ENCODE measurements around the gene MRPL52.
A peak's percentile ranks its signal among the peaks of the same experiment; 100 is the strongest.
"Not testable (repeated sequence)": the region's sequence is repeated elsewhere in the genome, so short reads cannot be mapped to it uniquely, and the experiment has no call there.

Gene MRPL52

GRCh38 chr14:22829661-22830442 is at the start of gene MRPL52:
Gene MRPL52 (plus strand): TSS chr14:22829887. CDS start chr14:22829913, 26 bp downstream.
- DNase-seq (ENCODE audit: low read depth) = peak; percentile 82

- DNase-seq (ENCODE audit: low read depth) = no peak
These were observed 49.5 kb upstream of the MRPL52 start for GRCh38 chr14:22780105-22780679.

DNA sequence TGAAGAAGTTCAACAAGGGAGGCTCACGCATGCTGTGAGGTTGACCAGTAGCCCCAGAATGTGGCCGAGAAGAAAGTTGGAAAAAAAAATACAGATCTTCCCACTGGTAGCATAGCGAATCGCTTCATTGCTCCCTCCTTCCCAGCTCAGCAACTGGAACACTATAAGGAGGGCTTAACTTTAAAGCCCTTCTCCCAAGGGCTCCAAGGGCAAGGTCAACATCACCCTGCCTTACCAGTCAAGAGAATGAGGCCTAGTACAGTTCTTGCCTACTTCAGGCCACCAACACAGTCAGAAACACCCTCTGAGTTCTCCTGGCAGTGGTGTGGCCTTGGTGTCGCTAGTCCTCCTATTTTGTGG is 48.8 kb upstream of the MRPL52 start:
- no peak for DNase-seq (ENCODE audit: low read depth)

- DNase-seq (ENCODE audit: low read depth) = no peak
These were observed 48.2 kb upstream of the MRPL52 start for GRCh38 chr14:22781301-22781991.

- no peak for DNase-seq (ENCODE audit: low read depth)
These were observed 43.0 kb upstream of the MRPL52 start for GRCh38 chr14:22786685-22787084.

DNA sequence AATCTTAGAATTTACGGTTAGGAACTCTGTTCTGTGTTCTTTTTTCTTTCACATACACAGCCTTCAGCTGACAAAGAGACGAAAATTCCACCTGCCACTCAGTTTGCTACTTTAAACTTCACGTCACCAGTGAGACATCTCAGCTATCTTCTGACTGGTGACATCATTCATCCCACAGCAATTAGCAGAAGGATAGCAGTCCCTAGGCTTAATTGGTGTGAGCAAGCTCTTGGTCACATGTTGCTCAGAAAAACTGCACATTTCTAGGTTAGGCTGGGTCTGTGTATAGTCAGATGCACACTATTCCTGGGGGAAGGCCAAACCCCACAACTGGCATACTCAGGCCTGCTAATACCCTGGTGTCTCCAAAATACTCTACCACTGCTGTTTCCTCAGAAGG is 38.4 kb upstream of the MRPL52 start:
- no peak for DNase-seq (ENCODE audit: low read depth)

GRCh38 chr14:22792158-22792557 is 37.5 kb upstream of the MRPL52 start:
- DNase-seq (ENCODE audit: low read depth) = no peak

- DNase-seq (ENCODE audit: low read depth) = not testable (repeated sequence)
These were observed 36.1 kb upstream of the MRPL52 start for GRCh38 chr14:22793550-22793949.

DNA sequence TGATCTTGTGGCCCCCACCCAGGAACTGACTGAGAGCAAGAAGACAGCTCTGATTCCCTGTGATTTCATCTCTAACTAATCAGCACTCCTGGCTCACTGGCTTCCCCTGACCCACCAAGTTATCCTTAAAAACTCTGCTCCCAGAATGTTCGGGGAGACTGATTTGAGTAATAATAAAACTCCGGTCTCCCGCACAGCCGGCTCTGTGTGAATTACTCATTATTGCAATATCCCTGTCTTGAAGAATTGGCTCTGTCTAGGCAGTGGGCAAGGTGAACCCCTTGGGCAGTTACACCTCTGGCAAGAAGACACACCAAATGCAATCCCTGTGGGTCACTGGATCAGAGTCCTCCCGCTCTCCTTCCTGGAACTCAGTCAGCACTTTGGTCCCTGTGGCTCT is 35.7 kb upstream of the MRPL52 start:
- no peak for DNase-seq (ENCODE audit: low read depth)

GRCh38 chr14:22794551-22794951 is 35.1 kb upstream of the MRPL52 start:
- no peak for DNase-seq (ENCODE audit: low read depth)

GRCh38 chr14:22796087-22796707 is 33.5 kb upstream of the MRPL52 start:
- no peak for DNase-seq (ENCODE audit: low read depth)

- no peak for DNase-seq (ENCODE audit: low read depth)
These were observed 32.4 kb upstream of the MRPL52 start for GRCh38 chr14:22797017-22797917.

DNA sequence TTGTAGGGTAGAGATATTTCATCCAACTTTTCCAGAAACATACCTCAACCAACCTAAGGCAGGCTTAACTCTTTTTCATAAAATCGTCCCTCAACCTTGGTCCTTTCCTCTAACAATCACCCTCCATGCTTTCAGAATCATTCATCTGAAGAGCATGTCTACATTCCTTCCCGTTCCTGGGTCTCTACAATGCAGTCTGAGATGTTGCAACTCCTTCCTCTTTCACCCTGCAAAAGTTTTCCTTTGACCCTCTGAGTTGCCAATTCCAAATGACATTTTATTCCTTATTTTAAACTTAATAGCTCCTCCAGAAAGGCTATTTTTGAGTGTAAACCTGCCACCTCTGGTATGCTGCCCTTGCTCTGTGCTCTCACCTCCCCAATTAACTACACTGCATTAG is 31.2 kb upstream of the MRPL52 start:
- DNase-seq (ENCODE audit: low read depth) = no peak

- no peak for DNase-seq (ENCODE audit: low read depth)
These were observed 29.3 kb upstream of the MRPL52 start for GRCh38 chr14:22800346-22800745.

DNA sequence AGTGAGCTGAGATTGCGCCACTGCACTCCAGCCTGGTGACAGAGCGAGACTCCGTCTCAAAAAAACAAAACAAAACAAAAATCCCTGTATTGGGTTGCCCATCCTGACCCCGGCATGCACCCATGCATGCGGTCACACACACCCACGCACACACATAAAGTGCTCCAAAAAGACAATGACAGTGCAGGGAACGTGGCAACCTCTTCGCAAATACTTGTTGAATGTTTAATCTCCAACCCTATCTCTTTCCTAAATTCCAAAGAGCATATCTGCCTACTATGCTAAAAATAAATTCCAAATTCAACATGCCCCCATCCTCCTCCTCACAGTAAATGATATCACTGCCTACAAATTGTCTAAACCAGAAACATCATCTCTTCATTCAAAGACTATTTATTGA is 28.0 kb upstream of the MRPL52 start:
- no peak for DNase-seq (ENCODE audit: low read depth)

DNA sequence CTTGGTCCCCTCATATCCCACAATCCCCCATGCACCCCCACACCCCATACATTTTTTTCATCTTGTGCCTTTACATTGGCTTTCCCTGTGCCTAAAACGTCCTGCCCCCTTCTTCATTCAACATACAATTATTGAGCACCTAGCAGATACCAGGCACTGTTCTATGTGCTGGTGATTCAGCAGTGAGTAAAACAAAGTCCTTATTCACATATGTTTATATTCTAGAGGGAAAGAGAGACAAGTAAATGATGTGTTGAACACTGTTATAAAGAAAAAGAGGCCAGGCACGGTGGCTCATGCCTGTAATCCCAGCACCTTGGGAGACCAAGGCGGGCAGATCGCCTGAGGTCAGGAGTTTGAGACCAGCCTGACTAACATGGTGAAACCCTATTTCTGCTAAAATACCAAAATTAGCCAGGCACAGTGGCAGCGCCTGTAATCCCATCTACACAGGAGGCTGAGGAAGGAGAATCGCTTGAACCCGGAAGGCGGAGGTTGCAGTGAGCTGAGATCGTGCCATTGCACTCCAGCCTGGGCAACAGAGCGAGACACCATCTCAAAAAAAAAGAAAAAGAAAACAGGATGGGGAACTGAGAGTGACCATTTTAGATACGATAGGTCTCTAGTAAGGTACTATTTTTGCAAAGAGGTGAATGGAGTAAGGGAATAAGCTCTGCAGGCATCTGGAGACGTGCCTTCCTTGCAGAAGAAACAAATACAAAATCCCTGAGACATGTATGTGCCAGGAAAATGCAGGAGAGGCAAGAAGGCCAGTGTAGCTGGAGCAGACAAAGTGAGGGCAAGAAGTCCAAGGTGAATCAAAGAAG is 26.6 kb upstream of the MRPL52 start:
- no peak for DNase-seq (ENCODE audit: low read depth)

GRCh38 chr14:22803687-22803974 is 26.1 kb upstream of the MRPL52 start:
- no peak for DNase-seq (ENCODE audit: low read depth)

GRCh38 chr14:22805235-22805634 is 24.5 kb upstream of the MRPL52 start:
- DNase-seq (ENCODE audit: low read depth) = not testable (repeated sequence)

DNA sequence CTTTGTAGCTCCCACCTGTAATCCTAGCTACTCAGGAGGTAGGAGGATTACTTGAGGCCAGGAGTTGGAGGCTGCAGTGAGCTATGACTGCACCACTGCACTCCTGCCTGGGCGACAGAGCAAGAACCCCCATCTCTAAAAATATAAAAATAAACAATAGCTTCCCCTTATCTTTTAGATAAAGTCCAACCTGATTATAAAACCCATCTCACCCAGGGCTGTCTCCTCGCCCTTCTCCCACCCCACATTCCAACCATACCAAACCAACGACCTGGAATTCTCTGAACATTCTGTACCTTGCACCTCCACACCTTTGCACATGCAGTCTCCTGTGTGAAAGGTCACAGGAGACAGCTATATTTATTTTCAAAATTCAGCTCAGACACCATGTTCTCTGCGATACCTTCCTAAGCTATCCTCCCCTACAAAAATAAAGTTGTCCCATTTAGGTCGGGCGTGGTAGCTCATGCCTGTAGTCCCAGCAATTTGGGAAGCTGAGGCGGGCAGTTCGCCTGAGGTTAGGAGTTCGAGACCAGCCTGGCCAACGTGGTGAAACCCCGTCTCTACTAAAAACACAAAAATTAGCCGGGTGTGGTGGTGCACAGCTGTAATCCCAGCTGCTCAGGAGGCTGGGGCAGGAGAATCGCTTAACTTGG is 22.1 kb upstream of the MRPL52 start:
- no peak for DNase-seq (ENCODE audit: low read depth)

DNA sequence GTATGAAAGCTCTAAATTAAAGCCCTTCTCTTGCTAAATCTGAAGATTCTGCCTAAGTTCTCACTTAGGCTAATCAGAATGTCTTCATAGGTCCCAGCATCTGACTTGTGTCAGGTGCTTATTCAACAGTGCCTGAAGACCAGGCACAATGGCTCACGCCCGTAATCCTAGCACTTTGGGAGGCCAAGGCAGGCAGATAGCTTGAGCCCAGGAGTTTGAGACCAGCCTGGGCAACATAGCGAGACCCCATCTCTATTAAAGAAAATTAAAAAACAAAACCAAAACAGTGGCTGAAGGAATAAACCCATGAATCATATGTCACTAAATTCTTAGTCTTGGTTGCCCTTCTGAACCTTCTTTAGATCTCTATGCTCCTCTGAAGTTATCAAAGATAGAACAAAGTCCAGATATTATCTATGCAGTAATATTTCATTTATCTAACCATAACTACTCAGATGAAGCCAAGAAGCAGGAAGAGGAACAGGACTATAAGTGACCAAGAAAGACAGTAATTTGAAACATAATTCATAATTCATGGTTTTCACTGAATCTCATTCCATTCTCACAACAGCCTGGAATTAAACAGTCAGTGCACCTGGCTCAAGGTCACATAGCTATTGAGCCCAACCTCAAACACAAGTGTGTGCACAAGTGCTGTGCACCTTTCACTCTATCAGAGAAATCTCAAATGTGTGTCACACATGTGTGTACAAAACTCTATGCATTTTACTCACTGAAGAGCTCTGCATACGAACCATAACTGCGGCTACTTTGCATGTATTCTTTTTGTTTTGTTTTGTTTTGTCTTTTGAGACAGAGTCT is 21.1 kb upstream of the MRPL52 start:
- DNase-seq (ENCODE audit: low read depth) = no peak

All from activated gamma-delta T cell treated with anti-CD3 and anti-CD28 coated beads, Interleukin-2, amount 50 U/mL, for 16 hours (primary cell).